GM18951 (cell line): Measurements from ENCODE around the gene INSYN2B.
"Not testable (repeated sequence)": the region's sequence is repeated elsewhere in the genome, so short reads cannot be mapped to it uniquely, and the experiment has no call there.

Experiments
- POLR2A ChIP-seq: IDR thresholded peaks from 4 replicates; pipeline ENCODE4 v1.6.1; 2011; ENCODE audit warnings: mild to moderate bottlenecking; ENCODE audit not compliant: insufficient read length, insufficient read depth; ENCODE audit errors: extremely low read depth
- in situ Hi-C: fragments of 300-500 bp; cut with MboI; formaldehyde crosslinking; loops from one replicate; pipeline ENCODE4 v1.12.0; 2022; ENCODE audit warnings: low sequenced_read_pairs, mixed read lengths, inconsistent platforms; ENCODE audit not compliant: unreplicated experiment

INSYN2B gene

GRCh38 chr5:169861934-169862333 is 118.4 kb downstream of the INSYN2B start:
- in situ Hi-C loops: no loop called here
- no peak for TF ChIP-seq POLR2A

GRCh38 chr5:169861433-169861832 is 118.9 kb downstream of the INSYN2B start:
- no peak for TF ChIP-seq POLR2A
- in situ Hi-C loops: no loop called here

- TF ChIP-seq POLR2A: no peak
- in situ Hi-C loops: no loop called here
These were observed 119.7 kb downstream of the INSYN2B start for GRCh38 chr5:169860585-169860984.

- in situ Hi-C loops: no loop called here
- TF ChIP-seq POLR2A: no peak
These were observed 123.7 kb downstream of the INSYN2B start for GRCh38 chr5:169856571-169856970.

- in situ Hi-C loops: no loop called here
- no peak for TF ChIP-seq POLR2A
These were observed 128.9 kb downstream of the INSYN2B start for GRCh38 chr5:169851321-169851850.

GRCh38 chr5:169850409-169850808 is 129.9 kb downstream of the INSYN2B start:
- no peak for TF ChIP-seq POLR2A
- in situ Hi-C loops: no loop called here

- no peak for TF ChIP-seq POLR2A
- in situ Hi-C loops: no loop called here
These were observed 131.5 kb downstream of the INSYN2B start for GRCh38 chr5:169848792-169849191.

- no peak for TF ChIP-seq POLR2A
- in situ Hi-C loops: no loop called here
These were observed 132.0 kb downstream of the INSYN2B start for GRCh38 chr5:169848271-169848670.

GRCh38 chr5:169847519-169847918 is 132.8 kb downstream of the INSYN2B start:
- in situ Hi-C loops: no loop called here
- no peak for TF ChIP-seq POLR2A

GRCh38 chr5:169842699-169843098 is 137.6 kb downstream of the INSYN2B start:
- in situ Hi-C loops: no loop called here
- TF ChIP-seq POLR2A: no peak

- no peak for TF ChIP-seq POLR2A
- in situ Hi-C loops: no loop called here
These were observed 139.9 kb downstream of the INSYN2B start for GRCh38 chr5:169840405-169840804.

GRCh38 chr5:169838688-169839087 is 141.6 kb downstream of the INSYN2B start:
- in situ Hi-C loops: no loop called here
- no peak for TF ChIP-seq POLR2A

GRCh38 chr5:169837686-169838085 is 142.6 kb downstream of the INSYN2B start:
- in situ Hi-C loops: no loop called here
- no peak for TF ChIP-seq POLR2A

GRCh38 chr5:169836835-169837536 is 143.3 kb downstream of the INSYN2B start:
- no peak for TF ChIP-seq POLR2A
- in situ Hi-C loops: no loop called here

GRCh38 chr5:169834540-169834939 is 145.8 kb downstream of the INSYN2B start:
- in situ Hi-C loops: not testable (repeated sequence)

GRCh38 chr5:169833681-169834292 is 146.5 kb downstream of the INSYN2B start:
- in situ Hi-C loops: not testable (repeated sequence)
